ENCODE measurements around the gene ZNF620. TPM values are rescaled to one million over a fixed set of nuclear protein-coding genes. Genes with fewer than 3 reads are reported as not detected.

Gene ZNF620
- polyA plus RNA-seq, 2 of the 4 experiments (the other 2 are of a cell fraction): 2.5 to 3.8 TPM

DNA sequence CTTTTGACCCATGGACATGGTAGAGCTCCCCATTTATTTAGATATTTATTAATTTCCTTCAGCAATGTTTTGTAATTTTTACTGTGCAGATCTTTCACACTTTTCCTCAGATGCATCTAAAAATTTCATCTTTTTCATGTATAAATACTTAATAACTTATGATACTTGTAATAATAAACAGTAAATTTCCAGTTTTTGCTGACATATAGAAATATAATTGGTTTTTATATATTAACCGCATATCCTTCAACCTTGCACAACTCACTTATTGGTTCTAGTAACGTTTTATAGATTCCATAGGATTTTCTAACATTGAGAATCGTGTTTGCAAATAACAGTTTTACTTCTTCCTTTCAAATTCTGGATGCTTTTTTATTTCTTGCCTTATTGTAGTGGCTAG lies 15.4 kb downstream of the ZNF620 start:
- TF ChIP-seq MAFK (IDR thresholded peaks at IDR 0.05; ENCODE audit: partially characterized antibody): peak; percentile 43
- no peak for TF ChIP-seq POLR2AphosphoS2 (conservative IDR thresholded peaks at IDR 0.05; ENCODE audit: low read length)
- DNase-seq (ENCODE audit: low read depth in 1 of 2, low spot score in 1 of 2): no peak
- Histone ChIP-seq H3K4me1 (no peaks in the 10 kb centered on the region), H3K4me3 (no peak overlapping the region), H3K27ac (no peak overlapping the region), H3K9me3 (no peaks in the 10 kb centered on the region), H3K4me2 (no peak overlapping the region)
- 85% methylated on average over 3 of the region's 3 CpGs for WGBS (ENCODE audit: missing lambda C conversion rate)
- no peak for FAIRE-seq
- ChIA-PET POLR2A (interaction anchor here (1.0 kb wide), 1 partner anchor 15 kb away, joined by 3 read pairs; the partner anchor contains the start of gene ZNF620), CTCF (no interaction called here)
- ATAC-seq: no peak

DNA sequence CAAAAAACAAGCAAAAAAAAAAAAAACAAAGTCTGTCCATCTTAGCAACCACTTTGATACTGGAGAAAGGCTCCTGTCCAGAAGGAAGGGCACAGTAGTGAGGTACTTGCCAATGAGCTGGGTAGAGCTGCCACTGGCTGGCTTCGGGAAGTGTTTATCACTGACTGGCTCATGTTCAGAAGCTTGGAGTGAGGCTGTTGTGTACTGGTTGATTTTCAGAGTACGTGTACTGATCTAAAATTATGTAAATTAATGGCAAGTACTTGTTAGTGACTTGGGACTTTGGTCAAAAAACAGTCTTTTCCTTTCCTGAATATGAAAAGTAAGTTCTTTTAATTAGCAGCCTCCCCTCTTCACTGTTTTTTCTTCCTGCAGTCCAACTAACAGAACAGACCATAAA lies 17.9 kb downstream of the ZNF620 start:
- TF ChIP-seq EHF (CRISPR knock-in tag; IDR thresholded peaks at IDR 0.05) (no peak), GATA3 (IDR thresholded peaks at IDR 0.05; ENCODE audit: borderline replicate concordance) (no peak), EP300 (IDR thresholded peaks at IDR 0.05) (no peak), NPAS2 (CRISPR knock-in tag; IDR thresholded peaks at IDR 0.05; ENCODE audit: borderline replicate concordance) (no peak), FOSB (CRISPR knock-in tag; IDR thresholded peaks at IDR 0.05) (no peak), EHMT2 (IDR thresholded peaks at IDR 0.05; ENCODE audit: low read depth) (no peak), CHD2 (IDR thresholded peaks at IDR 0.05; ENCODE audit: low read length, partially characterized antibody) (no peak), HDAC2 (IDR thresholded peaks at IDR 0.05) (no peak), BHLHE40 (IDR thresholded peaks at IDR 0.05; ENCODE audit: low read depth, low read length) (no peak)
- TF ChIP-seq, protein P1, sequence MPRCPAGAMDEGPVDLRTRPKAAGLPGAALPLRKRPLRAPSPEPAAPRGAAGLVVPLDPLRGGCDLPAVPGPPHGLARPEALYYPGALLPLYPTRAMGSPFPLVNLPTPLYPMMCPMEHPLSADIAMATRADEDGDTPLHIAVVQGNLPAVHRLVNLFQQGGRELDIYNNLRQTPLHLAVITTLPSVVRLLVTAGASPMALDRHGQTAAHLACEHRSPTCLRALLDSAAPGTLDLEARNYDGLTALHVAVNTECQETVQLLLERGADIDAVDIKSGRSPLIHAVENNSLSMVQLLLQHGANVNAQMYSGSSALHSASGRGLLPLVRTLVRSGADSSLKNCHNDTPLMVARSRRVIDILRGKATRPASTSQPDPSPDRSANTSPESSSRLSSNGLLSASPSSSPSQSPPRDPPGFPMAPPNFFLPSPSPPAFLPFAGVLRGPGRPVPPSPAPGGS (IDR thresholded peaks at IDR 0.05): no peak
- TF ChIP-seq, protein P2, sequence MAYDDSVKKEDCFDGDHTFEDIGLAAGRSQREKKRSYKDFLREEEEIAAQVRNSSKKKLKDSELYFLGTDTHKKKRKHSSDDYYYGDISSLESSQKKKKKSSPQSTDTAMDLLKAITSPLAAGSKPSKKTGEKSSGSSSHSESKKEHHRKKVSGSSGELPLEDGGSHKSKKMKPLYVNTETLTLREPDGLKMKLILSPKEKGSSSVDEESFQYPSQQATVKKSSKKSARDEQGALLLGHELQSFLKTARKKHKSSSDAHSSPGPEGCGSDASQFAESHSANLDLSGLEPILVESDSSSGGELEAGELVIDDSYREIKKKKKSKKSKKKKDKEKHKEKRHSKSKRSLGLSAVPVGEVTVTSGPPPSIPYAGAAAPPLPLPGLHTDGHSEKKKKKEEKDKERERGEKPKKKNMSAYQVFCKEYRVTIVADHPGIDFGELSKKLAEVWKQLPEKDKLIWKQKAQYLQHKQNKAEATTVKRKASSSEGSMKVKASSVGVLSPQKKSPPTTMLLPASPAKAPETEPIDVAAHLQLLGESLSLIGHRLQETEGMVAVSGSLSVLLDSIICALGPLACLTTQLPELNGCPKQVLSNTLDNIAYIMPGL (CRISPR knock-in tag; IDR thresholded peaks at IDR 0.05; ENCODE audit: borderline replicate concordance): no peak
- TF ChIP-seq, protein P3, sequence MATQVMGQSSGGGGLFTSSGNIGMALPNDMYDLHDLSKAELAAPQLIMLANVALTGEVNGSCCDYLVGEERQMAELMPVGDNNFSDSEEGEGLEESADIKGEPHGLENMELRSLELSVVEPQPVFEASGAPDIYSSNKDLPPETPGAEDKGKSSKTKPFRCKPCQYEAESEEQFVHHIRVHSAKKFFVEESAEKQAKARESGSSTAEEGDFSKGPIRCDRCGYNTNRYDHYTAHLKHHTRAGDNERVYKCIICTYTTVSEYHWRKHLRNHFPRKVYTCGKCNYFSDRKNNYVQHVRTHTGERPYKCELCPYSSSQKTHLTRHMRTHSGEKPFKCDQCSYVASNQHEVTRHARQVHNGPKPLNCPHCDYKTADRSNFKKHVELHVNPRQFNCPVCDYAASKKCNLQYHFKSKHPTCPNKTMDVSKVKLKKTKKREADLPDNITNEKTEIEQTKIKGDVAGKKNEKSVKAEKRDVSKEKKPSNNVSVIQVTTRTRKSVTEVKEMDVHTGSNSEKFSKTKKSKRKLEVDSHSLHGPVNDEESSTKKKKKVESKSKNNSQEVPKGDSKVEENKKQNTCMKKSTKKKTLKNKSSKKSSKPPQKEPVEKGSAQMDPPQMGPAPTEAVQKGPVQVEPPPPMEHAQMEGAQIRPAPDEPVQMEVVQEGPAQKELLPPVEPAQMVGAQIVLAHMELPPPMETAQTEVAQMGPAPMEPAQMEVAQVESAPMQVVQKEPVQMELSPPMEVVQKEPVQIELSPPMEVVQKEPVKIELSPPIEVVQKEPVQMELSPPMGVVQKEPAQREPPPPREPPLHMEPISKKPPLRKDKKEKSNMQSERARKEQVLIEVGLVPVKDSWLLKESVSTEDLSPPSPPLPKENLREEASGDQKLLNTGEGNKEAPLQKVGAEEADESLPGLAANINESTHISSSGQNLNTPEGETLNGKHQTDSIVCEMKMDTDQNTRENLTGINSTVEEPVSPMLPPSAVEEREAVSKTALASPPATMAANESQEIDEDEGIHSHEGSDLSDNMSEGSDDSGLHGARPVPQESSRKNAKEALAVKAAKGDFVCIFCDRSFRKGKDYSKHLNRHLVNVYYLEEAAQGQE (IDR thresholded peaks at IDR 0.05): no peak
- DNase-seq (ENCODE audit: low read depth in 1 of 2, low spot score in 1 of 2) (peak in 1 of 2 experiments; percentile 6), FAIRE-seq (no peak), ATAC-seq (no peak)
- WGBS (ENCODE audit: missing lambda C conversion rate): 74% methylated on average over 2 of the region's 2 CpGs
- ChIA-PET CTCF (no interaction called here), POLR2A (interaction anchor here (1.1 to 2.1 kb wide), 3 partner anchors 18 to 70 kb away, joined by 4 to 6 read pairs (median 5); partner anchors contain the start of genes RPL14 and ZNF620)
- H3K9me3 ChIP-seq: no peaks in the 10 kb centered on the region
- H3K4me1 ChIP-seq: no peaks in the 10 kb centered on the region
- peak overlapping the region in 1 of 2 experiments; percentile 89; a peak in 2 of 6 replicates for H3K27ac ChIP-seq
- H3K4me2 ChIP-seq: peak overlapping the region; percentile 65
- H3K4me3 ChIP-seq: peak overlapping the region; percentile 89; the same call in 2 of the 3 replicates

DNA sequence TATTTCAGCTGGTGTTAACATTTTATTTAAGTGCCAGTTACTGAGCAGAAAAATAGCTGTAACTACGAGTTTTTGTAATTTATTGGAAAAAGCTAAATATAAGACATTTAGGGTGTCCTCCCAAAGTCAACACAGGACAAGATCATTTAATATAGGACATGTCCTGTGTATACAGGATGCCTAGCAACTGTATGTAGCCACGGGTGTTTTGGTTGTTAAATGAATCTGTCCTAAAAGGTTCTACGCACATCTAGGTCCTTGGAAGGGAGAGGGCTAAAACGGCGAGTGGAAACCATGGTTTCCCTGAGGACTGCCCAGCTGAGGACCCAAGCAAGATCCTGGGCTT lies 18.4 kb downstream of the ZNF620 start:
- Histone ChIP-seq H3K4me1 (no peaks in the 10 kb centered on the region), H3K4me2 (peak overlapping the region; percentile 65), H3K9me3 (no peaks in the 10 kb centered on the region), H3K27ac (peak overlapping the region; percentile 89 to 95), H3K4me3 (peak overlapping the region; percentile 89)
- TF ChIP-seq HOXA7 (CRISPR knock-in tag; IDR thresholded peaks at IDR 0.05) (no peak), MAFK (IDR thresholded peaks at IDR 0.05; ENCODE audit: partially characterized antibody) (no peak), NR3C1 (IDR thresholded peaks at IDR 0.05) (no peak), MYC (IDR thresholded peaks at IDR 0.05; ENCODE audit: borderline replicate concordance, low read length) (no peak), KDM1A (IDR thresholded peaks at IDR 0.05; ENCODE audit: low read depth) (no peak), EHF (CRISPR knock-in tag; IDR thresholded peaks at IDR 0.05) (no peak), KDM5A (IDR thresholded peaks at IDR 0.05) (no peak), JUNB (IDR thresholded peaks at IDR 0.05) (no peak), ZNF302 (CRISPR knock-in tag; IDR thresholded peaks at IDR 0.05) (no peak)
- TF ChIP-seq, protein P1 (IDR thresholded peaks at IDR 0.05): no peak
- TF ChIP-seq, protein P4, sequence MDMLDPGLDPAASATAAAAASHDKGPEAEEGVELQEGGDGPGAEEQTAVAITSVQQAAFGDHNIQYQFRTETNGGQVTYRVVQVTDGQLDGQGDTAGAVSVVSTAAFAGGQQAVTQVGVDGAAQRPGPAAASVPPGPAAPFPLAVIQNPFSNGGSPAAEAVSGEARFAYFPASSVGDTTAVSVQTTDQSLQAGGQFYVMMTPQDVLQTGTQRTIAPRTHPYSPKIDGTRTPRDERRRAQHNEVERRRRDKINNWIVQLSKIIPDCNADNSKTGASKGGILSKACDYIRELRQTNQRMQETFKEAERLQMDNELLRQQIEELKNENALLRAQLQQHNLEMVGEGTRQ (IDR thresholded peaks at IDR 0.05): no peak
- TF ChIP-seq, protein P5, sequence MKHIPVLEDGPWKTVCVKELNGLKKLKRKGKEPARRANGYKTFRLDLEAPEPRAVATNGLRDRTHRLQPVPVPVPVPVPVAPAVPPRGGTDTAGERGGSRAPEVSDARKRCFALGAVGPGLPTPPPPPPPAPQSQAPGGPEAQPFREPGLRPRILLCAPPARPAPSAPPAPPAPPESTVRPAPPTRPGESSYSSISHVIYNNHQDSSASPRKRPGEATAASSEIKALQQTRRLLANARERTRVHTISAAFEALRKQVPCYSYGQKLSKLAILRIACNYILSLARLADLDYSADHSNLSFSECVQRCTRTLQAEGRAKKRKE (CRISPR knock-in tag; IDR thresholded peaks at IDR 0.05; ENCODE audit: low read depth): no peak
- FAIRE-seq (no peak), ATAC-seq (no peak; a peak in 2 of 6 replicates), DNase-seq (ENCODE audit: low read depth in 1 of 2, low spot score in 1 of 2) (no peak)
- 29% methylated on average over 5 of the region's 5 CpGs for WGBS (ENCODE audit: missing lambda C conversion rate)
- ChIA-PET POLR2A (interaction anchor here (0.6 to 2.1 kb wide), 5 partner anchors 18 to 71 kb away, joined by 4 to 11 read pairs (median 5); partner anchors contain the start of genes RPL14, ZNF619 and ZNF620), CTCF (no interaction called here)
